Endothelial cell of umbilical vein (primary cell): ENCODE measurements around the gene AK5. TPM values are rescaled to one million over a fixed set of nuclear protein-coding genes. Genes with fewer than 3 reads are reported as not detected.
A peak's percentile ranks its signal among the peaks of the same experiment; 100 is the strongest.

Experiments used
- BruUV-seq: library from RNA; stranded (reverse); fragments of 400-500 nt; replicated peaks from 2 replicates; lab custom pipeline; 2021; lab: Mats Ljungman, UMichigan
- CTCF ChIA-PET: fragments of 300-600, 350-600 bp; sonication (Branson Sonifier 250); formaldehyde crosslinking; loops from one replicate; lab custom pipeline; 2021; ENCODE audit warnings: antibody characterized with exemption, inconsistent platforms; lab: Charles Lee
- POLR2A ChIA-PET: fragments of 300-600, 350-600 bp; sonication (Branson Sonifier 250); formaldehyde crosslinking; loops from one replicate; lab custom pipeline; 2021; ENCODE audit warnings: antibody characterized with exemption, inconsistent platforms; lab: Charles Lee
- DNase-seq: peaks from one replicate; pipeline ENCODE4 v3.0.0-alpha.2; 2011; ENCODE audit warnings: low read depth, low spot score
- FAIRE-seq: peaks from 2 replicates; lab custom pipeline; 2011; peaks lifted over from hg19 to GRCh38; lab: Jason Lieb, UNC
- H2AFZ ChIP-seq: 2 replicates; pipeline ENCODE4 v1.6.0; 2012; ENCODE audit warnings: low read depth, low read length, control low read depth, inconsistent platforms
- H3K27ac ChIP-seq: 2 replicates; pipeline ENCODE4 v1.5.1; 2011; ENCODE audit warnings: low read depth, mild to moderate bottlenecking, control low read depth, low read length, moderate library complexity; ENCODE audit not compliant: insufficient read depth
- H3K27me3 ChIP-seq, 2 experiments: 2 replicates each; pipeline versions ENCODE4 v1.6.0 to v1.6.1; 2011; ENCODE audit warnings: low read length in 2 of 2, mixed read lengths in 1 of 2; ENCODE audit not compliant: control insufficient read depth in 2 of 2, insufficient read depth in 2 of 2
- H3K36me3 ChIP-seq, 2 experiments: 2 replicates in 1 of 2; 3 replicates in 1 of 2; pipeline ENCODE4 v1.5.1; 2011; ENCODE audit warnings: low read length in 2 of 2, mild to moderate bottlenecking in 1 of 2, moderate library complexity in 1 of 2; ENCODE audit not compliant: control insufficient read depth in 2 of 2, insufficient read depth in 2 of 2; ENCODE audit errors: extremely low read depth in 1 of 2
- H3K4me1 ChIP-seq: 3 replicates; pipeline ENCODE4 v1.5.1; 2011; ENCODE audit warnings: mild to moderate bottlenecking, low read length; ENCODE audit not compliant: control insufficient read depth, insufficient read depth; ENCODE audit errors: extremely low read depth
- H3K4me2 ChIP-seq: 2 replicates; pipeline ENCODE4 v1.6.1; 2011; ENCODE audit warnings: low read length, control low read depth, mixed read lengths; ENCODE audit not compliant: insufficient read depth
- H3K4me3 ChIP-seq, 3 experiments: fragments of 200-600 bp in 1 of 3; sonication (generic), shearing (Covaris generic) in 1 of 3; replicated peaks in 1 of 3; 2 replicates each; pipeline ENCODE4 v1.5.1; 2011 to 2016; ENCODE audit warnings: control low read depth in 3 of 3, low read length in 3 of 3, mild to moderate bottlenecking in 2 of 3, inconsistent platforms in 1 of 3, low read depth in 1 of 3, moderate library complexity in 1 of 3; ENCODE audit not compliant: insufficient read depth in 1 of 3
- H3K79me2 ChIP-seq: 2 replicates; pipeline ENCODE4 v1.6.0; 2012; ENCODE audit warnings: low read length, inconsistent platforms; ENCODE audit not compliant: control insufficient read depth, insufficient read depth
- H3K9ac ChIP-seq: replicated peaks from 2 replicates; pipeline ENCODE3; 2011; ENCODE audit warnings: low read length, control low read depth; ENCODE audit not compliant: insufficient read depth; ENCODE audit errors: extremely low read depth
- H3K9me1 ChIP-seq: replicated peaks from 3 replicates; pipeline ENCODE4 v1.6.0; 2011; ENCODE audit warnings: mild to moderate bottlenecking, low read length; ENCODE audit not compliant: control insufficient read depth, insufficient read depth; ENCODE audit errors: extremely low read depth
- H3K9me3 ChIP-seq: replicated peaks from 2 replicates; pipeline ENCODE4 v1.5.1; 2012; ENCODE audit warnings: low read length, inconsistent platforms; ENCODE audit not compliant: control insufficient read depth, insufficient read depth
- H4K20me1 ChIP-seq: replicated peaks from 2 replicates; pipeline ENCODE3; 2011; ENCODE audit warnings: mild to moderate bottlenecking, low read length; ENCODE audit not compliant: control insufficient read depth, insufficient read depth; ENCODE audit errors: extremely low read depth
- FOS ChIP-seq: IDR thresholded peaks from 2 replicates; pipeline ENCODE4 v1.6.1; 2011; ENCODE audit warnings: mild to moderate bottlenecking, low read length, moderate library complexity, borderline replicate concordance; ENCODE audit not compliant: insufficient read depth
- MYC ChIP-seq: IDR thresholded peaks from one replicate; pipeline ENCODE4 v1.6.1; 2011; ENCODE audit warnings: mild to moderate bottlenecking, low read depth, low read length
- POLR2A ChIP-seq: IDR thresholded peaks from 2 replicates; pipeline ENCODE4 v1.6.1; 2012; ENCODE audit warnings: low read depth, mild to moderate bottlenecking, control low read depth, low read length
- dilution Hi-C: fragments of 300-500 bp; cut with MboI; formaldehyde crosslinking; loops from one replicate; pipeline ENCODE4 v1.15.0; 2019; ENCODE audit warnings: low sequenced_read_pairs; ENCODE audit not compliant: extremely low pct_ligation_motif_present
- intact Hi-C: fragments of 100-400 bp; cut with micrococcal nuclease; formaldehyde crosslinking; loops from one replicate; pipeline ENCODE4 v1.10.0; 2022
- polyA plus RNA-seq, 4 experiments: library from polyadenylated mRNA; depleted of rRNA in 3 of 4; stranded (reverse) in 3 of 4; unstranded in 1 of 4; fragments of >200 nt; gene quantifications; 2 replicates each; pipeline versions ENCODE4 v1.2.1 to v1.2.3, GENCODE V29; 2011 to 2012; ENCODE audit warnings: missing spikeins in 1 of 4
- total RNA-seq: library from RNA; stranded (reverse); gene quantifications from 2 replicates; pipeline ENCODE4 v1.2.3, GENCODE V29; 2021
- TF ChIP-seq, protein P1 (sequence below), 2 donors: IDR thresholded peaks; 1 replicate in 1 of 2; 2 replicates in 1 of 2; pipeline ENCODE4 v1.5.1; 2011; ENCODE audit warnings: low read length in 2 of 2, mild to moderate bottlenecking in 2 of 2, moderate library complexity in 2 of 2, control low read depth in 1 of 2, inconsistent platforms in 1 of 2, low read depth in 1 of 2; ENCODE audit not compliant: insufficient read depth in 1 of 2; ENCODE audit errors: extremely low read depth in 1 of 2

Gene AK5
- total and polyA plus RNA-seq, 2 donors (not counting 3 experiments of a cell fraction or from before 2014, with no cell fraction given) = 5.0 to 7.5 TPM

DNA sequence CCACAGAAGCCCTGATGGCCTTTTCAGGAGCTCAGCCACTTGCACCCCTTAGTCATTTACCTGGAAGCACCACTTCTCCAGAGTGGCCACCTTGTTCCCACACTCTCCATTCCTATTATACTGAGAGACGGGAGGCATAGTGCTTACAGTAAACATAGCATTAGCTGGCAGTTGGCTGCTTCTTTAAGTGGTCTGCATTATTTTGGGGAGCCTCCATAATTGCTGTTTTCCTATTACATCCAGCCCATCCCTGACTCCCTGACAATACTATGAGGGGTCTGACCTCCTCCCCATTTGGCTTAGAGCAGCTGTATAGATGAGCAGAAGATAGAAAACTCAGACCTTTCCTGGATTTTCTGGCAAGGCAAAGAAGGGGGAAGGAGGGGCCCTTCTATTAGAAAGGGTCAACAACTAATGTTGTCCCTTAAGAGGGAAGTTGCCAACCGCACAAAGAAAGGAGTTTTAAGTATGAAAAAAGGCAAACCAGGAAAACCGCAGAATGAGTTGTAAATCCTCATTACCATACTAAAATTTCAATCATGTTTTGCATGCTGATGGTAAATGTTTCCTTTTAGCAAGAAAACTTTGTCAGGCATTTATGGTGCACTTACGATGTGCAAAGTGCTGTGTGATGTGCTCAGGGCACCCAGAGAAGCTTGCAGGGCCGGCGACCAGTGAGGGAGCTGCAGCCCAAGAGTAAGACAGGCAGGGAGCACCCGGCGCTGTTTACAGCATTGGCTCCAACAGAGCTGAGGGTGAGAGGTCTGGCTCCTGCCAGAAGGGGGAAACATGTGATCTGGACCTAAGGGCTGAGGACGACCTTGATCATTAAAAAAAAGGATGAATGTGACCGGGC is 233.3 kb downstream of the AK5 start:
- ChIA-PET POLR2A (interaction anchor here (0.8 to 1.1 kb wide), 2 partner anchors 10 to 77 kb away, joined by 3 to 9 read pairs; no protein-coding TSS in a partner anchor), CTCF (interaction anchor here (0.9 to 5.5 kb wide), 6 partner anchors 9 to 168 kb away, joined by 3 to 45 read pairs (median 4); no protein-coding TSS in a partner anchor)
- Histone ChIP-seq H3K9me1 (no peaks in the 10 kb centered on the region), H3K79me2 (no peaks in the 10 kb centered on the region), H3K9me3 (no peaks in the 10 kb centered on the region), H3K4me2 (no peak overlapping the region), H2AFZ (peak overlapping the region; percentile 63), H3K27me3 (no peaks in the 10 kb centered on the region), H3K4me1 (peaks cover 32% of the 10 kb centered on the region), H3K36me3 (no peaks in the 10 kb centered on the region), H4K20me1 (no peaks in the 10 kb centered on the region), H3K27ac (peak overlapping the region; percentile 74), H3K9ac (peak overlapping the region; percentile 76), H3K4me3 (no peak overlapping the region)
- intact Hi-C loops = loop anchor here (1.0 to 10.0 kb wide), 5 partner anchors 10 to 1530 kb away; partner anchors contain the start of genes PIGK and ZZZ3
- FAIRE-seq (no peak), DNase-seq (peak; percentile 68)
- TF ChIP-seq POLR2A (no peak), MYC (no peak)
- TF ChIP-seq, protein P1, sequence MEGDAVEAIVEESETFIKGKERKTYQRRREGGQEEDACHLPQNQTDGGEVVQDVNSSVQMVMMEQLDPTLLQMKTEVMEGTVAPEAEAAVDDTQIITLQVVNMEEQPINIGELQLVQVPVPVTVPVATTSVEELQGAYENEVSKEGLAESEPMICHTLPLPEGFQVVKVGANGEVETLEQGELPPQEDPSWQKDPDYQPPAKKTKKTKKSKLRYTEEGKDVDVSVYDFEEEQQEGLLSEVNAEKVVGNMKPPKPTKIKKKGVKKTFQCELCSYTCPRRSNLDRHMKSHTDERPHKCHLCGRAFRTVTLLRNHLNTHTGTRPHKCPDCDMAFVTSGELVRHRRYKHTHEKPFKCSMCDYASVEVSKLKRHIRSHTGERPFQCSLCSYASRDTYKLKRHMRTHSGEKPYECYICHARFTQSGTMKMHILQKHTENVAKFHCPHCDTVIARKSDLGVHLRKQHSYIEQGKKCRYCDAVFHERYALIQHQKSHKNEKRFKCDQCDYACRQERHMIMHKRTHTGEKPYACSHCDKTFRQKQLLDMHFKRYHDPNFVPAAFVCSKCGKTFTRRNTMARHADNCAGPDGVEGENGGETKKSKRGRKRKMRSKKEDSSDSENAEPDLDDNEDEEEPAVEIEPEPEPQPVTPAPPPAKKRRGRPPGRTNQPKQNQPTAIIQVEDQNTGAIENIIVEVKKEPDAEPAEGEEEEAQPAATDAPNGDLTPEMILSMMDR (IDR thresholded peaks at IDR 0.05; ENCODE audit: extremely low read depth in 1 of 2, insufficient read depth in 1 of 2, low read depth in 1 of 2, low read length in 2 of 2) = peak in 1 of 2 donors; percentile 24
- dilution Hi-C loops = no loop called here
- BruUV-seq = no TSS peak

DNA sequence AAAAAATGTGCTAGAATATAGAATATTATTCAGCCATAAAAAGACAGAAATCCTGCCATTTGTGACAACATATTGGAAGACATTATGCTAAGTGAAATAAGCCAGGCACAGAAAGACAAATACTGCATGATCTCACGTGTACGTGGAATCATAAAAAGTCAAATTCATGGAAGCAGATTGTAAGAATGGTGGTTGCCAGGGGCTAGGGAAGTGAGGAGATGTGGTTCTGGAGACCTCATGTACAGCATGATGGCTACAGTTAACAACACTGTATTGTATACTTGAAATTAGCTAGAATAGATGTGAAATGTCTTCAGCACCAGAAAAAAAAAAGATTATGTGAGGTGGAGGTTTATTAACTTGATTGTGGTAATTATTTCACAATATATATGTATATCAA is 234.3 kb downstream of the AK5 start:
- Histone ChIP-seq H3K4me1 (peaks cover 29% of the 10 kb centered on the region), H4K20me1 (no peaks in the 10 kb centered on the region), H3K79me2 (no peaks in the 10 kb centered on the region), H3K9me3 (no peaks in the 10 kb centered on the region), H3K4me3 (no peak overlapping the region), H3K9me1 (no peaks in the 10 kb centered on the region), H3K27me3 (no peaks in the 10 kb centered on the region), H3K4me2 (no peak overlapping the region), H3K27ac (no peak overlapping the region), H3K36me3 (no peaks in the 10 kb centered on the region), H2AFZ (no peak overlapping the region), H3K9ac (no peak overlapping the region)
- POLR2A ChIA-PET = no interaction called here
- dilution Hi-C loops (no loop called here), intact Hi-C loops (loop anchor here (10.0 kb wide), 1 partner anchor 1529 kb away; no protein-coding TSS in a partner anchor)
- CTCF ChIA-PET = interaction anchor here (1.4 to 5.5 kb wide), 3 partner anchors 17 to 169 kb away, joined by 4 to 45 read pairs (median 15); no protein-coding TSS in a partner anchor
- no peak for TF ChIP-seq POLR2A
- no peak for TF ChIP-seq FOS
- TF ChIP-seq, protein P1 (IDR thresholded peaks at IDR 0.05; ENCODE audit: extremely low read depth in 1 of 2, insufficient read depth in 1 of 2, low read depth in 1 of 2, low read length in 2 of 2) = no peak
- no peak for TF ChIP-seq MYC
- no TSS peak for BruUV-seq
- DNase-seq (no peak), FAIRE-seq (no peak)
